Measurements from ENCODE around the gene GDF7.

GDF7 gene

GRCh38 chr2:20675701-20676352, 8.9 kb downstream of the GDF7 start:
- DNase-seq = no peak

- no peak for DNase-seq
These were observed 9.6 kb downstream of the GDF7 start for GRCh38 chr2:20676353-20677215.

- DNase-seq = no peak
These were observed 10.5 kb downstream of the GDF7 start for GRCh38 chr2:20677301-20678085.

GRCh38 chr2:20678086-20678395, 11.1 kb downstream of the GDF7 start:
- no peak for DNase-seq

GRCh38 chr2:20678780-20679179, 11.8 kb downstream of the GDF7 start:
- DNase-seq = no peak

- DNase-seq = no peak
These were observed 13.9 kb downstream of the GDF7 start for GRCh38 chr2:20680744-20681375.

GRCh38 chr2:20682167-20682920, 15.4 kb downstream of the GDF7 start:
- no peak for DNase-seq

- no peak for DNase-seq
These were observed 17.7 kb downstream of the GDF7 start for GRCh38 chr2:20684581-20685063.

GRCh38 chr2:20687260-20687832, 20.4 kb downstream of the GDF7 start:
- DNase-seq = no peak

- DNase-seq = no peak
These were observed 22.7 kb downstream of the GDF7 start for GRCh38 chr2:20689428-20690264.

- DNase-seq = no peak
These were observed 24.3 kb downstream of the GDF7 start for GRCh38 chr2:20691076-20691734.

- no peak for DNase-seq
These were observed 25.1 kb downstream of the GDF7 start for GRCh38 chr2:20692081-20692480.

GRCh38 chr2:20693317-20693716, 26.4 kb downstream of the GDF7 start:
- no peak for DNase-seq

- no peak for DNase-seq
These were observed 29.4 kb downstream of the GDF7 start for GRCh38 chr2:20696366-20696765.

- no peak for DNase-seq
These were observed 30.5 kb downstream of the GDF7 start for GRCh38 chr2:20697322-20697934.

GRCh38 chr2:20698916-20699613, 32.1 kb downstream of the GDF7 start:
- no peak for DNase-seq

GRCh38 chr2:20702563-20702962, 35.6 kb downstream of the GDF7 start:
- DNase-seq = no peak

GRCh38 chr2:20704886-20705285, 37.9 kb downstream of the GDF7 start:
- DNase-seq = no peak

GRCh38 chr2:20706217-20706616, 39.3 kb downstream of the GDF7 start:
- no peak for DNase-seq

Data from NCI-H187 (cell line).